KBM-7 (cell line): ENCODE measurements around the gene ADK.
A peak's percentile ranks its signal among the peaks of the same experiment; 100 is the strongest.
"Not testable (repeated sequence)": the region's sequence is repeated elsewhere in the genome, so short reads cannot be mapped to it uniquely, and the experiment has no call there.

Experiments
- DNase-seq: peaks from one replicate; pipeline ENCODE4 v3.0.0-alpha.2; 2015
- in situ Hi-C: fragments of 300-500 bp; cut with MboI; formaldehyde crosslinking; loops from 2 replicates; pipeline ENCODE4 v1.14.3; 2020; ENCODE audit warnings: low sequenced_read_pairs, low pct_unique_long_range_greater_than_20kb, mixed read lengths

Gene ADK

GRCh38 chr10:74548676-74549075, 397.7 kb downstream of the ADK start:
- DNase-seq, result no peak
- in situ Hi-C loops, result no loop called here

GRCh38 chr10:74556072-74556705, 405.2 kb downstream of the ADK start:
- in situ Hi-C loops, result no loop called here
- no peak for DNase-seq

- in situ Hi-C loops, result no loop called here
- no peak for DNase-seq
Measured at GRCh38 chr10:74557098-74557497, 406.1 kb downstream of the ADK start.

- in situ Hi-C loops, result no loop called here
- no peak for DNase-seq
Measured at GRCh38 chr10:74558403-74558802, 407.4 kb downstream of the ADK start.

GRCh38 chr10:74558897-74559296, 407.9 kb downstream of the ADK start:
- in situ Hi-C loops, result no loop called here
- DNase-seq, result no peak

GRCh38 chr10:74568896-74569295, 417.9 kb downstream of the ADK start:
- in situ Hi-C loops, DNase-seq: not testable (repeated sequence)

GRCh38 chr10:74573497-74573896, 422.5 kb downstream of the ADK start:
- DNase-seq, in situ Hi-C loops: not testable (repeated sequence)

- DNase-seq, result no peak
- in situ Hi-C loops, result no loop called here
Measured at GRCh38 chr10:74575191-74575720, 424.2 kb downstream of the ADK start.

- no peak for DNase-seq
- in situ Hi-C loops, result no loop called here
Measured at GRCh38 chr10:74575912-74576311, 424.9 kb downstream of the ADK start.

- in situ Hi-C loops, result no loop called here
Measured at GRCh38 chr10:74576586-74576985, 425.6 kb downstream of the ADK start.

GRCh38 chr10:74580438-74580837, 429.4 kb downstream of the ADK start:
- DNase-seq, in situ Hi-C loops: not testable (repeated sequence)

More at GRCh38 chr10:74576586-74576985, 425.6 kb downstream of the ADK start:
- no peak for DNase-seq

GRCh38 chr10:74582566-74582965, 431.5 kb downstream of the ADK start:
- in situ Hi-C loops, result no loop called here

GRCh38 chr10:74585231-74586087, 434.4 kb downstream of the ADK start:
- in situ Hi-C loops, result no loop called here

More at GRCh38 chr10:74582566-74582965, 431.5 kb downstream of the ADK start:
- no peak for DNase-seq

GRCh38 chr10:74586088-74586585, 435.1 kb downstream of the ADK start:
- peak; percentile 63 for DNase-seq
- in situ Hi-C loops, result no loop called here

More at GRCh38 chr10:74585231-74586087, 434.4 kb downstream of the ADK start:
- peak; percentile 44 for DNase-seq

- in situ Hi-C loops, result no loop called here
- DNase-seq, result no peak
Measured at GRCh38 chr10:74587109-74587854, 436.3 kb downstream of the ADK start.

GRCh38 chr10:74589226-74589673, 438.2 kb downstream of the ADK start:
- DNase-seq, result peak; percentile 61
- in situ Hi-C loops, result no loop called here

- DNase-seq, result no peak
Measured at GRCh38 chr10:74589851-74590250, 438.8 kb downstream of the ADK start.

GRCh38 chr10:74593470-74593869, 442.4 kb downstream of the ADK start:
- in situ Hi-C loops, result no loop called here
- no peak for DNase-seq

More at GRCh38 chr10:74589851-74590250, 438.8 kb downstream of the ADK start:
- in situ Hi-C loops, result no loop called here

- in situ Hi-C loops, result no loop called here
- DNase-seq, result no peak
Measured at GRCh38 chr10:74596713-74597112, 445.7 kb downstream of the ADK start.
